GM12878 (cell line): Measurements from ENCODE around the gene LRRC56. TPM values are rescaled to one million over a fixed set of nuclear protein-coding genes. Genes with fewer than 3 reads are reported as not detected.

Experiments
- ATAC-seq: fragments of 200-7000 bp; cut with Tn5 transposase; 3 replicates; pipeline ENCODE4 v1.9.1; 2020; ENCODE audit warnings: mild to moderate bottlenecking, moderate library complexity
- BruUV-seq: library from RNA; stranded (reverse); fragments of 400-500 nt; replicated peaks from 2 replicates; lab custom pipeline; 2021; lab: Mats Ljungman, UMichigan
- CTCF ChIA-PET: fragments of 300-600 bp; sonication (Branson Sonifier 250); formaldehyde crosslinking; extraction: SDS; loops from one replicate; lab custom pipeline; 2021; ENCODE audit warnings: inconsistent platforms; lab: Yijun Ruan, JAX
- POLR2A ChIA-PET: fragments of 350-600 bp; formaldehyde crosslinking; extraction: SDS; loops from one replicate; lab custom pipeline; 2021; ENCODE audit warnings: inconsistent platforms; lab: Charles Lee
- RAD21 ChIA-PET: fragments of 300-600 bp; sonication (Branson Sonifier 250); formaldehyde crosslinking; loops from one replicate; lab custom pipeline; 2023; ENCODE audit warnings: antibody characterized with exemption; ENCODE audit not compliant: unreplicated experiment; lab: Charles Lee
- SMC1A ChIA-PET: fragments of 300-600 bp; sonication (Branson Sonifier 250); formaldehyde crosslinking; loops from one replicate; lab custom pipeline; 2023; ENCODE audit not compliant: unreplicated experiment, uncharacterized antibody; lab: Charles Lee
- DNase-seq: peaks from one replicate; pipeline ENCODE4 v3.0.0-alpha.2; 2011; ENCODE audit warnings: low read depth, low spot score
- FAIRE-seq: peaks from 3 replicates; lab custom pipeline; 2011; peaks lifted over from hg19 to GRCh38; lab: Jason Lieb, UNC
- H2AFZ ChIP-seq: 2 replicates; pipeline ENCODE4 v1.6.0; 2011; ENCODE audit warnings: low read depth, low read length, control low read depth; ENCODE audit not compliant: control insufficient read depth
- H3K27ac ChIP-seq: 2 replicates; pipeline ENCODE4 v1.5.1; 2011; ENCODE audit warnings: control low read depth; ENCODE audit not compliant: control insufficient read depth, insufficient read depth
- H3K27me3 ChIP-seq, 2 experiments: replicated peaks in 1 of 2; 2 replicates each; pipeline versions ENCODE4 v1.6.0 to v1.6.1; 2011; ENCODE audit warnings: low read length in 1 of 2; ENCODE audit not compliant: control insufficient read depth in 2 of 2, insufficient read depth in 2 of 2
- H3K36me3 ChIP-seq, 2 experiments: 2 replicates each; pipeline ENCODE4 v1.5.1; 2011; ENCODE audit warnings: low read length in 1 of 2; ENCODE audit not compliant: control insufficient read depth in 2 of 2, insufficient read depth in 2 of 2
- H3K4me1 ChIP-seq: 2 replicates; pipeline ENCODE4 v1.6.1; 2011; ENCODE audit warnings: mild to moderate bottlenecking, low read length, moderate library complexity, mixed read lengths; ENCODE audit not compliant: control insufficient read depth, insufficient read depth
- H3K4me2 ChIP-seq: 2 replicates; pipeline ENCODE4 v1.6.0; 2011; ENCODE audit warnings: control low read depth; ENCODE audit not compliant: control insufficient read depth, insufficient read depth
- H3K4me3 ChIP-seq: fragments of 200-600 bp; sonication (generic); 2 replicates; pipeline ENCODE4 v1.5.1; 2016
- H3K79me2 ChIP-seq: 2 replicates; pipeline ENCODE4 v1.6.0; 2011; ENCODE audit warnings: low read length; ENCODE audit not compliant: control insufficient read depth, insufficient read depth
- H3K9ac ChIP-seq: 2 replicates; pipeline ENCODE4 v1.8.0; 2011; ENCODE audit warnings: low read length, control low read depth, mixed read lengths; ENCODE audit not compliant: control insufficient read depth, insufficient read depth
- H3K9me3 ChIP-seq: replicated peaks from 3 replicates; pipeline ENCODE4 v1.5.1; 2011; ENCODE audit warnings: mild to moderate bottlenecking, low read length; ENCODE audit not compliant: control insufficient read depth, insufficient read depth
- H4K20me1 ChIP-seq: 2 replicates; pipeline ENCODE4 v1.6.0; 2011; ENCODE audit not compliant: control insufficient read depth, insufficient read depth
- CHD4 ChIP-seq: fragments of 200-600 bp; sonication (generic); IDR thresholded peaks from 2 replicates; pipeline ENCODE4 v1.6.1; 2016; ENCODE audit warnings: mild to moderate bottlenecking
- HDGF ChIP-seq: fragments of 450-650 bp; IDR thresholded peaks from 2 replicates; pipeline ENCODE4 v1.6.1; 2016; ENCODE audit warnings: antibody characterized with exemption
- KDM1A ChIP-seq: fragments of 200-600 bp; sonication (generic); IDR thresholded peaks from 2 replicates; pipeline ENCODE4 v1.6.1; 2016; ENCODE audit warnings: borderline replicate concordance
- NR2F1 ChIP-seq: fragments of 450-650 bp; conservative IDR thresholded peaks from 2 replicates; pipeline ENCODE4 v1.6.1; 2017; ENCODE audit warnings: mild to moderate bottlenecking
- POLR2A ChIP-seq: IDR thresholded peaks from 2 replicates; pipeline ENCODE4 v1.6.1; 2011; ENCODE audit warnings: low read depth, mild to moderate bottlenecking, low read length
- POLR2AphosphoS5 ChIP-seq: IDR thresholded peaks from 2 replicates; pipeline ENCODE4 v1.6.1; 2011; ENCODE audit warnings: mild to moderate bottlenecking, low read length, inconsistent platforms
- RAD51 ChIP-seq: fragments of 450-650 bp; IDR thresholded peaks from 2 replicates; pipeline ENCODE4 v1.6.1; 2016; ENCODE audit warnings: moderate library complexity, mild to moderate bottlenecking, inconsistent platforms
- SREBF1 ChIP-seq: IDR thresholded peaks from 2 replicates; pipeline ENCODE4 v1.6.1; 2012; ENCODE audit warnings: mild to moderate bottlenecking, low read length
- WGBS: methylation state at CpG from one replicate; pipeline ENCODE4 v1.1.6; 2016; ENCODE audit warnings: low lambda C conversion rate; ENCODE audit not compliant: insufficient replicate concordance, insufficient coverage; ENCODE audit errors: missing lambda C conversion rate; 5-methylcytosine and 5-hydroxymethylcytosine counted together
- in situ Hi-C: fragments of 300-500 bp; cut with MboI; formaldehyde crosslinking; loops from 9 replicates; pipeline ENCODE4 v1.14.3; 2018; ENCODE audit warnings: mixed read lengths
- intact Hi-C: fragments of 100-400 bp; cut with micrococcal nuclease; formaldehyde crosslinking; loops from one replicate; pipeline ENCODE4 v1.14.2; 2022; ENCODE audit not compliant: unreplicated experiment
- polyA plus RNA-seq, 11 experiments: library from polyadenylated mRNA; depleted of rRNA in 4 of 11; unstranded in 6 of 11; stranded (reverse) in 5 of 11; fragments of >200 nt; fragmentation: Nextera tagmentation in 4 of 11; fragmentation: Illumina TruSeq in 1 of 11; extraction: Ambion mirVana in 4 of 11; extraction: Trizol in 1 of 11; gene quantifications; 1 replicate in 1 of 11; 2 replicates in 10 of 11; pipeline versions ENCODE4 v1.2.1 to v1.2.3, GENCODE V29; 2011 to 2016; ENCODE audit warnings: inconsistent platforms in 2 of 11, missing spikeins in 2 of 11, low read depth in 1 of 11
- total RNA-seq, 4 experiments: library from RNA; depleted of rRNA in 3 of 4; stranded (reverse); fragments of >200 nt in 3 of 4; fragmentation: Illumina TruSeq in 1 of 4; extraction: Trizol in 1 of 4; gene quantifications; 2 replicates each; pipeline versions ENCODE4 v1.2.1 to v1.2.3, GENCODE V29; 2013 to 2021
- TF ChIP-seq, protein P1 (sequence below): fragments of 450-650 bp; IDR thresholded peaks from 2 replicates; pipeline ENCODE4 v1.6.1; 2016; ENCODE audit warnings: mild to moderate bottlenecking
- TF ChIP-seq, protein P2 (sequence below): fragments of 150-350 bp; IDR thresholded peaks from 2 replicates; pipeline ENCODE4 v1.6.1; 2016; ENCODE audit warnings: low read depth, low read length
- TF ChIP-seq, protein P3 (sequence below): fragments of 450-650 bp; formaldehyde crosslinking; IDR thresholded peaks from 2 replicates; pipeline ENCODE4 v1.4.0; 2022; ENCODE audit warnings: mild to moderate bottlenecking, moderate library complexity

The LRRC56 gene
- total and polyA plus RNA-seq, 10 of the 15 experiments (the other 5 are each of a cell fraction or from before 2014, with no cell fraction given) = 0.02 to 1.9 (median 0.75) TPM; not detected in 1

DNA sequence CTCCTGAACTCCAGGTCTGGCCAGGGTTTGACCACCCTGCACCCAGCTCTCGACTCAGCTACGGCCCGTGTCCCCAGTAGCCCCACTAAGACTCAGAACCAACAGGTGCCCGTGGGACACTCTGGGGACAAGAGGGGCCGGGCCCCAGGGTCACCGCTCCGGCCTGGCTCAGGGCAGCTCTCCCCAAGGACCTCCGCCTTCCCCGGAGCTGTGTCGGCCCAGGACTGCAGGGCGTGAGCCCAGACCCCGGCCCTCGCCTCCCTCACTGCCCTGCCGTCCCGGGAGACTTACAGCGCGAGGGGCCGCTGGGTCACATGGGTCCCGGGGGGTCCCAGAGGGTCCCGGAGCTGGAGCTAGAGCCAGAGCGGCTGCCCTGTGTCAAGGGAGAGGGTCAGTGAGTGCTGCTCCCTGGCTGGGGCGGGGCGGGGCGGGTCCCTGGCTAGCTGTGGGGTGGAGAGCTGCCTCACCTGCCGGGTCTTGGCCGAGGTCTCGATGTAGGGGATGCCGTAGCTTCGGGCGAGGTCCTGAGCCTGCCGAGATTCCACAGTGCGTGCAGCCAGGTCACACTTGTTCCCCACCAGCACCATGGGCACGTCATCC, 4.2 kb upstream of the LRRC56 start:
- H3K79me2 ChIP-seq = peaks cover 16% of the 10 kb centered on the region
- no TSS peak for BruUV-seq
- H3K4me3 ChIP-seq = no peak overlapping the region
- TF ChIP-seq NR2F1 = no peak
- TF ChIP-seq RAD51 = no peak
- TF ChIP-seq, protein P1, sequence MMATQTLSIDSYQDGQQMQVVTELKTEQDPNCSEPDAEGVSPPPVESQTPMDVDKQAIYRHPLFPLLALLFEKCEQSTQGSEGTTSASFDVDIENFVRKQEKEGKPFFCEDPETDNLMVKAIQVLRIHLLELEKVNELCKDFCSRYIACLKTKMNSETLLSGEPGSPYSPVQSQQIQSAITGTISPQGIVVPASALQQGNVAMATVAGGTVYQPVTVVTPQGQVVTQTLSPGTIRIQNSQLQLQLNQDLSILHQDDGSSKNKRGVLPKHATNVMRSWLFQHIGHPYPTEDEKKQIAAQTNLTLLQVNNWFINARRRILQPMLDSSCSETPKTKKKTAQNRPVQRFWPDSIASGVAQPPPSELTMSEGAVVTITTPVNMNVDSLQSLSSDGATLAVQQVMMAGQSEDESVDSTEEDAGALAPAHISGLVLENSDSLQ = no peak
- TF ChIP-seq POLR2AphosphoS5 = no peak
- no peak for TF ChIP-seq HDGF
- TF ChIP-seq POLR2A = no peak
- TF ChIP-seq, protein P2, sequence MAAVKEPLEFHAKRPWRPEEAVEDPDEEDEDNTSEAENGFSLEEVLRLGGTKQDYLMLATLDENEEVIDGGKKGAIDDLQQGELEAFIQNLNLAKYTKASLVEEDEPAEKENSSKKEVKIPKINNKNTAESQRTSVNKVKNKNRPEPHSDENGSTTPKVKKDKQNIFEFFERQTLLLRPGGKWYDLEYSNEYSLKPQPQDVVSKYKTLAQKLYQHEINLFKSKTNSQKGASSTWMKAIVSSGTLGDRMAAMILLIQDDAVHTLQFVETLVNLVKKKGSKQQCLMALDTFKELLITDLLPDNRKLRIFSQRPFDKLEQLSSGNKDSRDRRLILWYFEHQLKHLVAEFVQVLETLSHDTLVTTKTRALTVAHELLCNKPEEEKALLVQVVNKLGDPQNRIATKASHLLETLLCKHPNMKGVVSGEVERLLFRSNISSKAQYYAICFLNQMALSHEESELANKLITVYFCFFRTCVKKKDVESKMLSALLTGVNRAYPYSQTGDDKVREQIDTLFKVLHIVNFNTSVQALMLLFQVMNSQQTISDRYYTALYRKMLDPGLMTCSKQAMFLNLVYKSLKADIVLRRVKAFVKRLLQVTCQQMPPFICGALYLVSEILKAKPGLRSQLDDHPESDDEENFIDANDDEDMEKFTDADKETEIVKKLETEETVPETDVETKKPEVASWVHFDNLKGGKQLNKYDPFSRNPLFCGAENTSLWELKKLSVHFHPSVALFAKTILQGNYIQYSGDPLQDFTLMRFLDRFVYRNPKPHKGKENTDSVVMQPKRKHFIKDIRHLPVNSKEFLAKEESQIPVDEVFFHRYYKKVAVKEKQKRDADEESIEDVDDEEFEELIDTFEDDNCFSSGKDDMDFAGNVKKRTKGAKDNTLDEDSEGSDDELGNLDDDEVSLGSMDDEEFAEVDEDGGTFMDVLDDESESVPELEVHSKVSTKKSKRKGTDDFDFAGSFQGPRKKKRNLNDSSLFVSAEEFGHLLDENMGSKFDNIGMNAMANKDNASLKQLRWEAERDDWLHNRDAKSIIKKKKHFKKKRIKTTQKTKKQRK = no peak
- no peak for TF ChIP-seq KDM1A
- TF ChIP-seq SREBF1 = no peak
- no peak for TF ChIP-seq CHD4
- TF ChIP-seq, protein P3, sequence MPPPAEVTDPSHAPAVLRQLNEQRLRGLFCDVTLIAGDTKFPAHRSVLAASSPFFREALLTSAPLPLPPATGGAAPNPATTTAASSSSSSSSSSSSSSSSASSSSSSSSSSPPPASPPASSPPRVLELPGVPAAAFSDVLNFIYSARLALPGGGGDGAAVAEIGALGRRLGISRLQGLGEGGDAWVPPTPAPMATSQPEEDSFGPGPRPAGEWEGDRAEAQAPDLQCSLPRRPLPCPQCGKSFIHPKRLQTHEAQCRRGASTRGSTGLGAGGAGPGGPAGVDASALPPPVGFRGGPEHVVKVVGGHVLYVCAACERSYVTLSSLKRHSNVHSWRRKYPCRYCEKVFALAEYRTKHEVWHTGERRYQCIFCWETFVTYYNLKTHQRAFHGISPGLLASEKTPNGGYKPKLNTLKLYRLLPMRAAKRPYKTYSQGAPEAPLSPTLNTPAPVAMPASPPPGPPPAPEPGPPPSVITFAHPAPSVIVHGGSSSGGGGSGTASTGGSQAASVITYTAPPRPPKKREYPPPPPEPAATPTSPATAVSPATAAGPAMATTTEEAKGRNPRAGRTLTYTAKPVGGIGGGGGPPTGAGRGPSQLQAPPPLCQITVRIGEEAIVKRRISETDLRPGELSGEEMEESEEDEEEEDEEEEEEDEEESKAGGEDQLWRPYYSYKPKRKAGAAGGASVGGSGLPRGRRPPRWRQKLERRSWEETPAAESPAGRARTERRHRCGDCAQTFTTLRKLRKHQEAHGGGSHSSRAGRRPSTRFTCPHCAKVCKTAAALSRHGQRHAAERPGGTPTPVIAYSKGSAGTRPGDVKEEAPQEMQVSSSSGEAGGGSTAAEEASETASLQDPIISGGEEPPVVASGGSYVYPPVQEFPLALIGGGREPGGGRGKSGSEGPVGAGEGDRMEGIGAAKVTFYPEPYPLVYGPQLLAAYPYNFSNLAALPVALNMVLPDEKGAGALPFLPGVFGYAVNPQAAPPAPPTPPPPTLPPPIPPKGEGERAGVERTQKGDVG (CRISPR knock-in tag) = no peak
- RAD21 ChIA-PET = no interaction called here
- DNase-seq = no peak
- POLR2A ChIA-PET = no interaction called here
- CTCF ChIA-PET = interaction anchor here (1.3 kb wide), 1 partner anchor 14 kb away, joined by 3 read pairs; no protein-coding TSS in a partner anchor
- no peak overlapping the region for H3K27ac ChIP-seq
- in situ Hi-C loops (no loop called here), intact Hi-C loops (no loop called here)
- no peaks in the 10 kb centered on the region for H3K27me3 ChIP-seq
- H3K9ac ChIP-seq = no peak overlapping the region
- no peak overlapping the region for H2AFZ ChIP-seq
- peak overlapping the region; percentile 89; the same call in 1 of the 2 replicates for H3K4me2 ChIP-seq
- 96% methylated on average over 23 of the region's 33 CpGs for WGBS
- H4K20me1 ChIP-seq = no peaks in the 10 kb centered on the region
- no peak for FAIRE-seq
- SMC1A ChIA-PET = interaction anchor here (2.1 kb wide), 1 partner anchor 14 kb away, joined by 5 read pairs; no protein-coding TSS in a partner anchor
- peaks cover 0 to 12% of the 10 kb centered on the region in 2 experiments; a peak in 3 of 4 replicates for H3K36me3 ChIP-seq
- H3K4me1 ChIP-seq = peaks cover 20% of the 10 kb centered on the region
- H3K9me3 ChIP-seq = no peaks in the 10 kb centered on the region
- ATAC-seq = no peak
